ENCODE results near the gene TBX3. TPM values are rescaled to one million over a fixed set of nuclear protein-coding genes. Genes with fewer than 3 reads are reported as not detected.

Gene TBX3
- total RNA-seq, 1 donor from 2014 or later: 3.0 TPM

DNA sequence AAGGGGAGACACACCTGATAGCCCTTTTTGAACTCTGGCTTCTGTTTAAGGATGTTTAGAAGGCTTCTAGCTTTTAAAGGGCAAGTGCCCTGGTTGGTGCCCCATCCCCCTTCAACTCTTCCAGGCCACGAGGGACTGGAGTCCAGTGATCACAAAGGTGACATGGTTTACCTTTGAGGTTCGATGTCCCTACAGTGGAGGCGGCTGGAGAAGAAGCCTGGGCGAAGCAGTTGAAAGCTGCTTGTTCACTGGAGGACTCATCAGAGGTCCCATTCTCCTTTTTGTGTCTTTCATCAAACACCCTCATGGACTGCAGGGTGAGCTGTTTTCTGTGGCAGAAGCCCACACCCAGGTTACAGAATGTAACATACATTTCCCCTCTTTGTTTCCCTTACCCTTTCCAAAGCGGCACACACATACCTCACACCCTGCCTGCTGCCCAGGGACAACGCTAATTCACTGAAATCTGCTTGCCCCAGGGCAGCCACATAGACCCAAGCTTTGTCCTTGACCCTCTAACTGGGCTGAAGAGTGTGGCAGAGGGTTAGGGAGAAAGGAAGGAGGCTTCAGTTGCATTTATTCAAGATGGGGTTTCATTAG is 7.7 kb downstream of the TBX3 start:
- peaks cover 59% of the 10 kb centered on the region for H3K27me3 Mint-ChIP-seq (ENCODE audit: unreplicated experiment)
- H3K4me1 Mint-ChIP-seq (ENCODE audit: low read depth, unreplicated experiment): peaks cover 2% of the 10 kb centered on the region
- peaks cover 12% of the 10 kb centered on the region for H3K9me3 Mint-ChIP-seq (ENCODE audit: unreplicated experiment)
- no peak overlapping the region for H3K4me3 Mint-ChIP-seq (ENCODE audit: unreplicated experiment)
- no peak for TF ChIP-seq CTCF (IDR thresholded peaks at IDR 0.05; ENCODE audit: partially characterized antibody, unreplicated experiment)
- no peak for DNase-seq
- H3K27ac Mint-ChIP-seq (ENCODE audit: unreplicated experiment): no peak overlapping the region
- H3K36me3 Mint-ChIP-seq (ENCODE audit: unreplicated experiment): no peaks in the 10 kb centered on the region

- DNase-seq: no peak
Observed at GRCh38 chr12:114674251-114675047, 9.5 kb downstream of the TBX3 start.

DNA sequence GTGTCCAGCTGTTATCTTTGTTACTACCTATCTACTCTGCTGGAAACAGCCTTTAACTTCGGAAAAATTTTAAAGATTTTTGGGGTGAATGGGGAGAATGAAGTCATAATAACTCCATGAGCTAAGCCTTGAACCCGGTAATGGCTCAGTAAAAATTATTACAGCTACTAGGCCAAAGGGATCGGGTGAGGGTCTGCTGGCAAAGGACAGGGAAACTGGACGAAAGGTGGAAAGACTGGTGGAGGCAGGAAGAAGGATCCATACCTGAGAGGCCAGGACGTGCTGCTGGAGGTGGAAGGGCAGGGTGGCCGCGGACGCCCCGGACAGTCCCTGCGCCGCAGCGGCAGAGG is 10.1 kb downstream of the TBX3 start:
- H3K4me3 Mint-ChIP-seq (ENCODE audit: unreplicated experiment): peak overlapping the region; percentile 24

More at GRCh38 chr12:114674251-114675047, 9.5 kb downstream of the TBX3 start:
- H3K4me3 Mint-ChIP-seq (ENCODE audit: unreplicated experiment): no peak overlapping the region
- H3K27me3 Mint-ChIP-seq (ENCODE audit: unreplicated experiment): peaks cover 53% of the 10 kb centered on the region
- TF ChIP-seq CTCF (IDR thresholded peaks at IDR 0.05; ENCODE audit: partially characterized antibody, unreplicated experiment): no peak
- H3K27ac Mint-ChIP-seq (ENCODE audit: unreplicated experiment): no peak overlapping the region
- peaks cover 8% of the 10 kb centered on the region for H3K9me3 Mint-ChIP-seq (ENCODE audit: unreplicated experiment)
- no peaks in the 10 kb centered on the region for H3K36me3 Mint-ChIP-seq (ENCODE audit: unreplicated experiment)
- H3K4me1 Mint-ChIP-seq (ENCODE audit: low read depth, unreplicated experiment): peaks cover 2% of the 10 kb centered on the region

DNA sequence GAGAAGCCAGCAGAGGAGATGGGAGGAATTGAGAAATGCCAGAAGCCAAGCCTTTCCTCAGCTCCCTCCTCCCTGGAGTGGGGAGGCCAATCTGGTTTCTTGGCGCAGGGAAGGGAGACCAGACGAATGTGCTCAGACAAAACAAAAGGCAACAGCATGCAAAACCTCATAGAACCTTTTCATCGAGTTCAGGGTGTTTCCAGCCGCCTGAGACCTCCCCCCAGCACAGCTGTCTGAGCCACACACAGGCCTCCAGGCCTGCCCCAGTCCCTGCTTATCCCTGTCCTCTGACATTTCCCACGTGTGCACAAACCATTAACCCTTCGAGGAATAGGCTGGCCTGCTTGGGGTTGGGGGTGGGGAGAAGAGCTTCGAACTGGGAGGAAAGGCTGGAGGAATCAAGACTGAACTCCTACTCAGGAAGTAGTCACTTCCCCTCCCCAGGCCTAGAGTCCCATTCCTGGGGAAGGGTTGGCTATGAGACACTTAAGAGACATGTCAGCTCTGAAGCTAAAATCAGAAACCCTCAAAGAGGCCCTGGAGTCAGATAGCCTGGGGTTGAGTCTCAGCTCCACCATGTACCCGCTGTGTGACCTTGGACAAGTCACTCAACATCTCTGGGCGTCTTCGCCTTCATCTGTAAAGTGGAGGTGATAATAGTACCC is 10.7 kb downstream of the TBX3 start:
- no peak for TF ChIP-seq CTCF (IDR thresholded peaks at IDR 0.05; ENCODE audit: partially characterized antibody, unreplicated experiment)
- no peak overlapping the region for H3K27ac Mint-ChIP-seq (ENCODE audit: unreplicated experiment)
- H3K36me3 Mint-ChIP-seq (ENCODE audit: unreplicated experiment): no peaks in the 10 kb centered on the region
- peaks cover 8% of the 10 kb centered on the region for H3K9me3 Mint-ChIP-seq (ENCODE audit: unreplicated experiment)
- no peak overlapping the region for H3K4me3 Mint-ChIP-seq (ENCODE audit: unreplicated experiment)
- peaks cover 2% of the 10 kb centered on the region for H3K4me1 Mint-ChIP-seq (ENCODE audit: low read depth, unreplicated experiment)
- DNase-seq: no peak
- H3K27me3 Mint-ChIP-seq (ENCODE audit: unreplicated experiment): peaks cover 50% of the 10 kb centered on the region

More for the DNA sequence above, 10.1 kb downstream of the TBX3 start:
- H3K4me1 Mint-ChIP-seq (ENCODE audit: low read depth, unreplicated experiment): peaks cover 2% of the 10 kb centered on the region
- TF ChIP-seq CTCF (IDR thresholded peaks at IDR 0.05; ENCODE audit: partially characterized antibody, unreplicated experiment): no peak
- peaks cover 53% of the 10 kb centered on the region for H3K27me3 Mint-ChIP-seq (ENCODE audit: unreplicated experiment)
- H3K36me3 Mint-ChIP-seq (ENCODE audit: unreplicated experiment): no peaks in the 10 kb centered on the region
- peaks cover 8% of the 10 kb centered on the region for H3K9me3 Mint-ChIP-seq (ENCODE audit: unreplicated experiment)
- no peak overlapping the region for H3K27ac Mint-ChIP-seq (ENCODE audit: unreplicated experiment)
- DNase-seq: no peak

GRCh38 chr12:114672817-114673168 is 11.2 kb downstream of the TBX3 start:
- Mint-ChIP-seq H3K36me3 (ENCODE audit: unreplicated experiment) (no peaks in the 10 kb centered on the region), H3K4me1 (ENCODE audit: low read depth, unreplicated experiment) (peaks cover 2% of the 10 kb centered on the region), H3K27ac (ENCODE audit: unreplicated experiment) (no peak overlapping the region), H3K9me3 (ENCODE audit: unreplicated experiment) (peaks cover 8% of the 10 kb centered on the region), H3K27me3 (ENCODE audit: unreplicated experiment) (peaks cover 51% of the 10 kb centered on the region), H3K4me3 (ENCODE audit: unreplicated experiment) (peak overlapping the region; percentile 4)
- no peak for DNase-seq
- TF ChIP-seq CTCF (IDR thresholded peaks at IDR 0.05; ENCODE audit: partially characterized antibody, unreplicated experiment): no peak

Data from glutamatergic neuron (in vitro differentiated cells).